ENCODE measurements around the gene FAM151B.
"Not testable (repeated sequence)": the region's sequence is repeated elsewhere in the genome, so short reads cannot be mapped to it uniquely, and the experiment has no call there.

The FAM151B gene

DNA sequence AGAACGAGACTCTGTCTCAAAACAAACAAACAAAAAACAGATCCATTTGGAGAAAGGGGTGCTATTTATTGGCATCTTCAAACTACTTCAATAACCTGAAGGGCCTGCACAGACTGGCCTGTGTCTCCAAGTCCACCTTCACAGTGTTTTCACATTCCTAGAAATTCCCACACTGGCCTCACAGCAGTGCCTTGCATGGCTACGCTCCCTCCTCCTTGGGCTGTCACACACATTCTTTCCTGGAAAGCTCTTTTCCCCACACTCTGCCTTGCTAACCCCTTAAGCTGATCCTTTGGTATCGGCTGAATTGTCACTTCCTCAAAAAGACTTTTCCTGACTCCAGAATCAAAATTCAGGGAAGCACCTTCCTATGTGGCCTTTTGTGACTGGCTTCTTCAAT is 19.8 kb downstream of the FAM151B start:
- no peak for DNase-seq

DNA sequence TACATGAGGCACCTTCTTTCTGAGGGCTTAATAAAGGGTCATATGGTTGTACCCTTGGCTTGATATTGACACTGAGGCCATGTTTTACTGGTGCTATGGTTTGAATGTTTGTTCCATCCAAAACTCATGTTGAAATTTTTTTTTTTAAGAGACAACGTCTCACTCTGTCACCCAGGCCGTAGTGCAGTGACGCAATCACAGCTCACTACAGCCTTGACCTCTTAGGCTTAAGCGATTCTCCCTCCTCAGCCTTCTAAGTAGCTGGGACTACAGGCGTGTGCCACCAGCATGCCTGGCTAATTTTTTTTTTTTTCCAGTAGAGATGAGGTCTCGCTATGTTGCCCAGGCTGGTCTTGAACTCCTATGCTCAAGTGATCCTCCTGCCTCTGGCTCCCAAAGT is 20.9 kb downstream of the FAM151B start:
- no peak for DNase-seq

GRCh38 chr5:80509362-80509761 is 21.5 kb downstream of the FAM151B start:
- no peak for DNase-seq

DNA sequence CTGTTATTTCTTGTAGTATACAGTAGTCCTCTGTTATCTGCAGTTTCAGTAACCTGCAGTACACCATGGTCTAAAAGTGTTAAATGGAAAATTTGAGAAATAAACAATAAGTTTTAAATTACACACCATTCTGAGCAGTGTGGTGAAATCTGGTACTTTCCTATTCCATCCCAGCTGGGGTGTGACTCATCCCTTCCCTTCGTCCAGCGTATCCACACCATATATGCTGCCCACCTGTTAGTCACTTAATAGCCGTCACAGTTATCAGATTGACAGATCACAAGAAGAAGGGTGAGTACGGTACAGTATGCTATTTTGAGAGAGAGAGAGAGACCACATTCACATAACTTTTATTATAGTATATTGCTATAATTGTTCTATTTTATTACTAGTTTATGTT is 28.9 kb downstream of the FAM151B start:
- DNase-seq = no peak

- no peak for DNase-seq
Observed at GRCh38 chr5:80540691-80541090, 52.8 kb downstream of the FAM151B start.

DNA sequence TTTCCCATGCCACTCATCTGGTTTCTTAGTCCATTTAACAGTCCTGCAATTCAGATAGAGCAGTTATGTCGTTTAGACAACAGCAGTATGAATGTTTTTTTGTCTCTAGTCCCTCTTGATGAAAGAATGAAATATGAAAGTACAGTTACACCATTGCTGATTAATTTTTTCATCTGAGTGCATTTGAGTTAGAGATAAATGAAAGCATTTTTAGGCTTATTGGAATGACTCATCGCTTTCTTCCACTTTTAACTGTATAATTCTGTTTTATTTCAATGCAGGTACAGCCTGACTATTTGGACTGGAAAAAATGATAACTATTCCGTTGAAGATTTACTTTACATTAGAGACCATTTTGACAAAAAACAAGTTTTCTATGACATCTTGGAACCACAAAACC is 53.5 kb downstream of the FAM151B start:
- DNase-seq = no peak

GRCh38 chr5:80554646-80555045 is 66.7 kb downstream of the FAM151B start:
- no peak for DNase-seq

- no peak for DNase-seq
Observed at GRCh38 chr5:80555099-80555498, 67.2 kb downstream of the FAM151B start.

DNA sequence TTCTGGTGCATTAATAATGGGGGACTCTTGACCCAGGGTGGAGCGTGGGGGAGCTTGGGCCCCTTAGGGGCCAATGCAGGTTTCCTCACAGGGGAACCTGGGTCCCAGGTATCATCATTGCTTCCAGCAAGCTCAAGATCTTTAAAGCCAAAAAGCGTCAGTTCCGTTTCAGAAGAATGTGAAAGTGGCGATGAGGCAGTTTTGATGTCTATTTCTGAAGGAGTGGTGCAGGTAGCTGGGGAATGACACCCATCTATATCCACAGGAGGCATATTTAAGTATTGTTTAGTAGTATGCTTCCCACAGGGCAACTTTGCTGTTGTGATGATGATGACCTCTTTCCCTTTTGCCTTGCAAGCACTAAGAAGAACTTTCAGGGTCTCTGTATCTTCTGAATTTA is 71.3 kb downstream of the FAM151B start:
- no peak for DNase-seq

DNA sequence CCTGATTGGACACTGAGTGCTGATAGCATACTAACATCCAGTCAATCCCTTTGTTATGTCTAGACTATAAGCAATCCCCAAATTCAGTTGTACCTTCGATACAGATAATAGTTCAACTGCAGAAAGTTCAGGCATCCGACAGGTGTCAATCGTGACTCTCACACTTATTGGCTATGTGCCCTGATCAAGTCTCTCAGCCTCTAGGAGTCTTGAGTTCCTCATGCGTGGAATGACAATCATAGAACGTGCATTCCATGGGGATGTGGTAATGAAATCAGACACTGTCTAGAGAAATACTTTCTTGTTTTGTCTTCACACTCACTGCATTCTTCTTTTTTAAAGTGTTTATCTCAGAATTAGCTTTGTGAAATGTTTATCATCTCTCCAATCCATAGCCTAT is 77.4 kb downstream of the FAM151B start:
- DNase-seq = no peak

GRCh38 chr5:80566711-80567259 is 78.9 kb downstream of the FAM151B start:
- DNase-seq = no peak

DNA sequence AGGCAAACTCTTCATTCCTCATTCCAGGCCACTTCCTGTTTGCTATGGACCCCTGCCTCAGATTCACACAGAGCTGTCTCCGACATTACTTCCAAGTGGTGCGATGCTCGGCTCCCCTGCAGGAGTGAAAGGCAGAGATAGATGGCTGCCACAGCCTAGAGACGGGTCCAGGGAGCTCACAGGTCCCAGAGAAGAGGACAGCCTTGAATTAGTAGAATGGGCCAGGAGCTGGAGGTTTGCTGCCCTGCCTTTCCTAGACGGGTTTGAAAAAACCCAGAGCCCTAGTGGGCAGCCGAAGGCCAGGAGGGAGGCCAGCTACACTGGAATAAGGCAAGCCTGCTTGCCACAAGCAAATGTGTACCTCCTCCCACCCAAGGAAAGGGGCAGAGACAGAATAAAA is 80.4 kb downstream of the FAM151B start:
- DNase-seq = no peak

DNA sequence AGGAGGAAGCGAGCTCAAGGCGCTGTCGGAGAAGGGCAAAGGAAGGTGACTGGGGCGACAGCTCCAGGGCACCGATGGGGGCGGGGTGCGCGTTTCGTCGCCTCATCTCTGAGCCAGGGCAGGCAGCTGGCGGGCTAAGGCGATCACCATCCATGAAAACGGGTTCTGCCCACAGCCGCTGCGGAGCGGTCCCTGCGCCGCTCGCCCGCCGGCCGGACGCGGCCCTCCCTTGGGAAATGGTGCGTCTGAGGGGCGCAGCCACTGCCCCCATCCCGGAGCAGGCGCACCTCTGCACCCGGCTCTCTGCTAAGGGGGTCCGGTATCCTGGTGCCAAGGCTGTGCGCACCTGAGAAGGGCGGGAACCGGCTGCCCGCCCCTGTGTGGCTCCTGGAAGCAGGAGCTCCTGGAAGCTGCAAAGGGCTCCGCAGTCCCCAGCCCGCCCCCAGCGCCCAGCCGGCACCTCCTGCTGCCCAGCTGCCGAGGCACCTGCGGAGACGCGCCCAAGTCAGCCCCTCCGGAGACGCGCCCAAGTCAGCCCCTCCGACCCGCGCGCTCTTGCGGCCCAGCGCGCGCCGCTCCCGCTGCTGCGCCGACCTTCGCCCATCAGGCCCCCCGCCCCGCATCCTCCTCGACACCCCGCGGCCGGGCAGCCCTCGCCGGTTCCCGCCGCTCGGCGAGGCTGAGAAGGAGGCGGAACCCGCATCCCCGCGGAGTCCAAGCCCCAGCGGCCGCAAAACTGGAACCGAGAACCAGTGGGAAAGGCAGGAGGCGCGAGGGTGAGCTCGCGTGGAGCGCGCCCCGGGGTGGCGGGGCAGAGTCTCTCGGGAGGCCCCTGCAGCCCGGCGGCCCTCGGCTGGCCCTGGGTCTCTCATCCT is 81.4 kb downstream of the FAM151B start:
- no peak for DNase-seq

- DNase-seq = no peak
Observed at GRCh38 chr5:80569961-80570786, 82.3 kb downstream of the FAM151B start, which contains the start of gene ANKRD34B. ANKRD34B (minus strand) TSS chr5:80570280; CDS start chr5:80560019, 10,261 bp downstream.

- no peak for DNase-seq
Observed at GRCh38 chr5:80573062-80573461, 85.2 kb downstream of the FAM151B start.

DNA sequence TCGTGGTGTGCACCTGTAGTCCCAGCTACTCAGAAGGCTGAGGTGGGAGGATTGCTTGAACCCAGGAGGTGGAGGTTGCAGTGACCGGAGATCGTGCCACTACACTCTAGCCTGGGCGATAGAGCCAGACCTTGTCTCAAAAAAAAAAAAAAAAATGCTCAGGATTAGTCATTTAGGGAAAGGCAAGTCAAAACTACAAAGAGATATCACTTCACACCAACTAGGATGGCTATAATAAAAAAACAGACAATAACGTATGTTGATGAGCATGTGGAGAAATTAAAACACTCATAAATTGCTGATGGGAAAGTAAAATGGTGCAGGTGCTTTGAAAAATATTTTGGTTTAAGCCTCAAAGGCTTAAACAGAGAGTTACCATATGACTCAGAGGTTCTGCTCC is 88.5 kb downstream of the FAM151B start:
- no peak for DNase-seq

- no peak for DNase-seq
Observed at GRCh38 chr5:80577707-80578106, 89.8 kb downstream of the FAM151B start.

DNA sequence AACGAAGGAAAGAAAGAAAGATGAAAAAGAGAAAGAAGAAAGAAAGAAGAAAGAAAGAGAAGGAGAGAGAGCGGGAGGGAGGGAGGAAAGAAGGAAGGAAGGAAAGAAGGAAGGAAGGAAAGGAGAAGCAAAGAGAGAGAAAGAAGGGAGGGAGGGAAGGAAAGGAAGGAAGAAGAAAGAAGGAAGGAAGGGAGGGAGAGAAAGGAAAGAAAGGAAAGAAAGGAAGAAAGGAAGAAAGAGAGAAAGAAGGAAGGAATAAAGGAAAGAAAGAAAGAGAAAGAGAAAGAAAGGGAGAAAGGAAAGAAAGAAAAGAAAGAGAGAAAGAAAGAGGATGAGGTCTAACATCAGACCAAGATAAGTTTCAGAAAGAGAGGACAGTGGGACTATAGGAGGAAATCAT is 91.2 kb downstream of the FAM151B start:
- no peak for DNase-seq

GRCh38 chr5:80580291-80580690 is 92.4 kb downstream of the FAM151B start:
- not testable (repeated sequence) for DNase-seq

- no peak for DNase-seq
Observed at GRCh38 chr5:80584770-80585169, 96.9 kb downstream of the FAM151B start.

DNA sequence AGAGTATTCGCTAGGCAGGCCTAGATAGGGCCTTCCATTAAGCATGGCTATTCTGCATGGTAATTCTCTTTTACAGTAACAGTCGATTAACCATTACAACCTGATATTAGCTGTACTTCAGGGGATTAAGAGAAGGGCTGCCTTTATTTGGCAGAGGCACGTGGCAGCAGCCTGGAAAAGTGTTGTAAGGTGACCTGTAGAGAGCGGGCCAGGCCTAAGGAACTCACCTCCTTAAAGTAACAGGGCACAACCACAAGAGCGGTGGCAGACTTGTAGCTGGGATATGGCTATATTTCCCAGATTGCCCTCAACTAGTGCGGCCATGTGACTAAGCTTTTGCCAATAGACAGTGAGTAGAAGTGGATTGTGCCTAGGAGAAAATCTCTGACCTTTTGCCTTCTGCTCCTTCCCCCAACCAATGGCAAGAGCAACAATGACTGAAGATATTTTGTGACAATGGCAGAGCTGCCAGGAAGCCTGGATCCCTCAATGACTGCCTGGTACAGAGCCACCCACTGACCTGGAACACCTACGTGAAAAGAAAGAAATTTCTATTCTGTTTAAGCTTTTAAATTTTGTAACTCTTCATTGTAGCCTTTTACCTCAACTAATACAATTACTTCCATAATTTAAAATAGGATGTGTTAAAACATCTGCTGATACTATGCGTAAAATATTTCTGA is 101.1 kb downstream of the FAM151B start:
- DNase-seq = no peak

DNA sequence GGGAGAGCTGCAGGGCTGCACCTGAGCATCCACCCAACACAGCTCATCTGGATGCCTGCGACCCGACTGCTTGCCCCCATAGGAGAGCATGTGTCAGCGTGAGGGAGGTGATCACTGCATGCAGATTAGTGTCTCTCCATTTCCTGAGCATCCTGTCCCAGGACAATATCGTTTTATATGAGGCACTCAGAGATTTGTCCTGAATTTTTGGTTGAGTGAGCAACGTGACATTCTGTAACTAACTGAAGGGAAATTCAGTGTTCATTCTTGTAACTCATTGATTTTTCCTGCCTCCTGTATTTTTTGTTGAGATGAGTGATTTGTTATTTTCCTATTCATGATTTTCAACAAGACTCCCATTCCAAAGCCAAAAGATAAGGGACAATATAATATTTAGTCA is 102.9 kb downstream of the FAM151B start:
- no peak for DNase-seq

GRCh38 chr5:80591352-80591751 is 103.5 kb downstream of the FAM151B start:
- no peak for DNase-seq
